Measurements from ENCODE around the gene HNRNPR. TPM values are rescaled to one million over a fixed set of nuclear protein-coding genes. Genes with fewer than 3 reads are reported as not detected.

The HNRNPR gene
- total and polyA plus RNA-seq, 2 of the 8 experiments (the other 6 are each of a cell fraction or from before 2014, with no cell fraction given), result 110 to 214 TPM

DNA sequence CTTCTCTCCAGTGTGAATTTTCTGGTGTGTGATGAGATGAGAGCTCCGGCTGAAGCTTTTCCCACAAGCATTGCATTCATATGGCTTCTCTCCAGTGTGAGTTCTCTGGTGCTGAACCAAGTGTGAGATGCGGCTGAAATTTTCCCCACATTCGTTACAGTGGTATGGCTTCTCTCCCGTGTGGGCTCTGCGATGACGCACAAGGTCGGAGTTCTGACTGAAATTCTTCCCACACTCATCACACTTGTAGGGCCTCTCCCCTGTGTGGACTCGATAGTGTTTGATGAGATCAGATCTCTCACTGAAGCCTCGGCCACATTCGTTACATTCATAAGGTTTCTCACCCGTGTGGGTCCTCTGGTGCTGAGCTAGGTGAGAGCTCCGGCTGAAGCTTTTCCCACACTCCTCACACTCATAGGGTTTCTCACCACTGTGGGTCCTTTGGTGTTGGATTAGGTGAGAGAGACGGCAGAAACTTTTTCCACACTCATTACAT is 18.2 kb upstream of the HNRNPR start:
- Histone ChIP-seq H4K5ac (ENCODE audit: insufficient read length, low read depth, low read length) (no peak overlapping the region), H3K9ac (replicated peaks in 1 of 4; ENCODE audit: extremely low read depth in 1 of 4, low read depth in 3 of 4, low read length in 3 of 4) (no peak overlapping the region), H4K20me1 (replicated peaks in 1 of 2; ENCODE audit: control insufficient read depth in 1 of 2, insufficient read depth in 2 of 2, low read length in 2 of 2) (no peaks in the 10 kb centered on the region), H3K4me3 (ENCODE audit: extremely low read depth in 1 of 4, insufficient read depth in 2 of 4, low read depth in 3 of 4, low read length in 4 of 4) (no peak overlapping the region), H4K91ac (replicated peaks; ENCODE audit: insufficient read length, low read length) (no peak overlapping the region), H3K9me3 (ENCODE audit: insufficient read depth in 2 of 2, low read depth in 1 of 2, low read length in 1 of 2) (peaks cover 47 to 59% of the 10 kb centered on the region in 2 experiments), H3K27ac (ENCODE audit: low read depth, low read length) (no peak overlapping the region), H2AK5ac (ENCODE audit: low read depth, low read length) (no peak overlapping the region), H4K8ac (ENCODE audit: extremely low read depth, insufficient read depth, low read length) (no peak overlapping the region), H2BK5ac (ENCODE audit: low read depth, low read length) (no peak overlapping the region), H3K23ac (ENCODE audit: insufficient read length) (no peak overlapping the region), H3K79me1 (ENCODE audit: low read depth, low read length) (no peaks in the 10 kb centered on the region), H2BK12ac (ENCODE audit: low read depth, low read length) (no peak overlapping the region), H3K36me3 (ENCODE audit: control insufficient read depth in 2 of 4, insufficient read depth in 4 of 4, low read length in 3 of 4) (peaks cover 0 to 42% (median 8%) of the 10 kb centered on the region in 4 experiments; a peak in 4 of 8 replicates), H2BK120ac (replicated peaks; ENCODE audit: low read depth, low read length) (no peak overlapping the region), H3K18ac (ENCODE audit: extremely low read depth, low read length) (no peak overlapping the region), H2BK15ac (ENCODE audit: low read length) (no peak overlapping the region), H3K79me2 (ENCODE audit: control insufficient read depth in 1 of 2, insufficient read depth in 2 of 2, low read length in 2 of 2) (no peaks in the 10 kb centered on the region), H2BK20ac (ENCODE audit: low read length) (no peak overlapping the region), H3K4me1 (replicated peaks in 1 of 4; ENCODE audit: control insufficient read depth in 3 of 4, insufficient read depth in 4 of 4, low read length in 3 of 4) (no peaks in the 10 kb centered on the region), H3K56ac (replicated peaks; ENCODE audit: insufficient read length, low read depth, low read length) (no peak overlapping the region), H3K4ac (replicated peaks; ENCODE audit: insufficient read length, low read depth, low read length) (no peak overlapping the region), H3K27me3 (replicated peaks in 1 of 4; ENCODE audit: control insufficient read depth in 3 of 4, extremely low read depth in 1 of 4, insufficient read depth in 3 of 4, low read length in 3 of 4) (peaks cover 54 to 88% (median 71%) of the 10 kb centered on the region in 4 experiments), H3K23me2 (ENCODE audit: low read depth, low read length) (no peaks in the 10 kb centered on the region; the same call in 1 of the 2 replicates), H2AFZ (ENCODE audit: low read length) (no peak overlapping the region), H3K14ac (ENCODE audit: insufficient read length) (no peak overlapping the region), H3K4me2 (ENCODE audit: insufficient read depth in 1 of 2, low read depth in 2 of 2, low read length in 2 of 2) (no peak overlapping the region)
- DNase-seq (ENCODE audit: low read depth in 1 of 2, low spot score in 2 of 2) (no peak), FAIRE-seq (no peak)
- WGBS, 2 experiments (ENCODE audit: extremely low coverage in 1 of 2, insufficient coverage in 1 of 2, insufficient read length in 1 of 2, insufficient replicate concordance in 2 of 2, low coverage in 1 of 2, low lambda C conversion rate in 2 of 2, missing lambda C conversion rate in 1 of 2), result 93% methylated on average over 13 of the region's 13 CpGs; no CpG with 5 or more reads in 1 of the 2 experiments
- ChIA-PET POLR2A (ENCODE audit: partially characterized antibody) (interaction anchor here (1.1 to 2.3 kb wide), 4 partner anchors 9 to 32 kb away, joined by 3 to 8 read pairs (median 4); partner anchors contain the start of gene HNRNPR), CTCF (ENCODE audit: partially characterized antibody) (interaction anchor here (1.1 to 2.3 kb wide), 2 partner anchors 9 to 42 kb away, joined by 4 to 8 read pairs; no protein-coding TSS in a partner anchor)
- TF ChIP-seq SP1 (IDR thresholded peaks at IDR 0.05; ENCODE audit: low read depth, low read length) (no peak), SUZ12 (IDR thresholded peaks at IDR 0.05; ENCODE audit: low read length) (no peak), POU5F1 (IDR thresholded peaks at IDR 0.05; ENCODE audit: low read depth, low read length) (no peak)
